ENCODE data around the gene FAM163B.

FAM163B gene

DNA sequence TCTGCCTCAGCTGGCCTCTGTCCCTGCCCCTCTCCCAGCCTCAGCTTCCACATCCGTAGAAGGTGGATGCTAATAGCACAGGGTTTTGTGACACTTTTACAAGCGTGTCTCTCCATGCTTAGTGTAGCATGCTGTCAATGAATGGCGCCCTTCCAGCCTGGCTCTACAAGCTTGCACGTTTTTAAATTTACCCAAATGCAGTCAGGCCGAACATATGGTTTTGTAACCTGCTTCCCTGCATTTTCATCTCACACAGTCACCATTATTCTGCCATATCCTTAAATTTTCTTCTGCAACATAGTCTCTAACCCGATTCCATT, 28.8 kb downstream of the FAM163B start:
- DNase-seq, result no peak

- DNase-seq, result no peak
These were observed 29.4 kb downstream of the FAM163B start for GRCh38 chr9:133579601-133580418.

DNA sequence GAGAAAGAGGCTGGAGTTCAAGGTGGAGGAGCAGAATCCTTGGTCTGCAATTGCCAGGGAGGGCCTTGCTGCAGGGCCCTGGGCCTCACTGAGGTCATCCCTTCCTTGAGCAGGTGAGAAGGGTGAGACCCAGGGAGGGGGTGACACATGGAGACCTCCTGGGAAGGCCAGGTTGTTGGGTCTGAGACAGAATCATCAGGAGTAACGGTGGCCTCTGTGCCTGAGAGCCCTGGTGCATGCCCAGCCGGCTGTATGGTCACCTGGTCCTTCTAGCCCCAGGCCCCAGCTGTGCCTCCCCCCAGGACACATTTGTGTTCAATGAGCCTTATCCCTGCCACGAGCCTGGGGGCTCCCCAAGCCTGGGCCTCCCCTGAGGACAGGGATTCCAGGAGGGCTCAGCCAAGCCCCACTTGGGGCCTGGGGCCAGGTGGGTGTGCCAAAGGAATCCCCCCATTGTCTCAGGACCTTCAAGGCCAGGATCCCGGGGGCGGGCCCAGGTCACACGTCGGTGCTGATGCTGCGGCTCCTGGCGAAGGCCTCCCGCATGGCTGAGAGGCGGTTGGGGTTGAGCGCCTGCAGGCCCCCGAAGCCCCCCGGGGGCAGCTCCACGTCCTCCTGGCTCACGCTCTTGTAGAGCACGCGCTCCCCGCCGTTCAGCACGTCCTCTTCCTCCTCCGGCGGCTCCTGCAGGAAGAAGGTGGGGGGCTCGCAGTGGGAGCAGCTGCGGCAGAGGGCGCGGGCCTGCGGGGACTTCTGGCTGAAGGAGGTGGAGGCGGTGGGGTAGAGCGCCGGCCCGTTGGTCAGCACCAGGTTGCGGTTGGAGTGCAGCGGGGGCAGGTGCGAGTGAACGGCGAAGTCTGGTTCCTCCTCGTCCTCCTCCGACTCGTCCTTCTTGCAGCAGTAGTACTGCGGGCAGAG, 30.4 kb downstream of the FAM163B start:
- no peak for DNase-seq

DNA sequence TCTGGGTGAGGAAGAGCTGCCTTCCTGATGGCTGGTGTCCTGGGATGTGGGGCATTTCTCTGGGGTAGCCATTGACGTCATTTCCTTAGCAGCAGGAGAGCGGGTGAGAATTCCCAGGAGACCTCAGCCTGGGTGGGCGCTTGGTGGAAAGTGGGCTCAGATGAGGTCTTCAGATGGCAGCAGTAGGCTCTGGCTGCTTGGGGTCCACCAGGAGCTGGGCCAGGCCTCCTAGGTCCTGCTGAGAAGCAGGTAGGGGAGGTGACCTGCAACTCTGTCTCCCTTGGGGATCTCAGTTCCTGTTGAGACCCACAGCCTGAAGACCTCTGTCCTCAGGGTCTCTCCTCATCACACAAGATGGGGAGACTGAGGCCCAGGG, 31.5 kb downstream of the FAM163B start:
- no peak for DNase-seq

DNA sequence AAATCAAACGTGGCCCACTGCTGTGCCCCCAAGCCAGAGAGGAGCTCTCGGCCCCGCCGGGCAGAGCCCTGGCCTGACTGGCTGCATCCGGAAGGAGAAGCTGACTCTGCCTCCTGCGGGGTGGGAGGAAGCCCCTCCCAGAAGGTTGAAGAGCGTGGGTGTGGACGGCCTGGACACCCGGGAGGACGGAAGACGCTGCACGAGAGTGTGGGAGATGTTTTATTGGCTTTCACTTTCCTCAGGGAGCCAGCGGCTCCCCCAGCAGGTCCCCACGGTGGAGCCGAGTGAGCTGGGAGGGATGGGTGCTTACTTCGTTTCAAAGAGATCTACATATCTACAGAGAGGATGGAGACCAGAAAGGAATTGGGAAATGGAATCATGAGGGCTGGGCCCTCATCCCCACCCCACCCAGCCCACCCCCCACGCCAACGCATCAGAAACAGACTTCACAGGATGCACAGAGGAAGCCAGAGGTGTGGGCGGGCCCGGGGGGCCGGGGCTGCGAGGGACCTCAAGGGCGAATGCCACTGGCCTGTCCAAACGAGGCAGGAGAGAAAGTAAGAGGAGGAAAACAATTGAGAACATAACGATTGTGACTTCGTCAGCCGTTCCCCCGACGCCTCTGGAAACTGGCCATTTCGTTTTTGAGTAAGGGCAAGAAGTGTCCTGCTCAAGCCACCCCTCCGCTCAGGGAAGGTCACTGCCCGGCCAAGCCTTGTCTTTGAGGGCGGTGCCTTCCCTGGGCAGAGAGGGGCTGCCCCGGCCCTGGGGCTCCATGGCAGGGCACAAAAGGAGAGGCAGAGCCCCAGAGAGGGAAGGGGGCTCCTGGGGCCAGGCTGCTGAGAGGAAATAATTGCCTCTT, 32.1 kb downstream of the FAM163B start:
- no peak for DNase-seq

DNA sequence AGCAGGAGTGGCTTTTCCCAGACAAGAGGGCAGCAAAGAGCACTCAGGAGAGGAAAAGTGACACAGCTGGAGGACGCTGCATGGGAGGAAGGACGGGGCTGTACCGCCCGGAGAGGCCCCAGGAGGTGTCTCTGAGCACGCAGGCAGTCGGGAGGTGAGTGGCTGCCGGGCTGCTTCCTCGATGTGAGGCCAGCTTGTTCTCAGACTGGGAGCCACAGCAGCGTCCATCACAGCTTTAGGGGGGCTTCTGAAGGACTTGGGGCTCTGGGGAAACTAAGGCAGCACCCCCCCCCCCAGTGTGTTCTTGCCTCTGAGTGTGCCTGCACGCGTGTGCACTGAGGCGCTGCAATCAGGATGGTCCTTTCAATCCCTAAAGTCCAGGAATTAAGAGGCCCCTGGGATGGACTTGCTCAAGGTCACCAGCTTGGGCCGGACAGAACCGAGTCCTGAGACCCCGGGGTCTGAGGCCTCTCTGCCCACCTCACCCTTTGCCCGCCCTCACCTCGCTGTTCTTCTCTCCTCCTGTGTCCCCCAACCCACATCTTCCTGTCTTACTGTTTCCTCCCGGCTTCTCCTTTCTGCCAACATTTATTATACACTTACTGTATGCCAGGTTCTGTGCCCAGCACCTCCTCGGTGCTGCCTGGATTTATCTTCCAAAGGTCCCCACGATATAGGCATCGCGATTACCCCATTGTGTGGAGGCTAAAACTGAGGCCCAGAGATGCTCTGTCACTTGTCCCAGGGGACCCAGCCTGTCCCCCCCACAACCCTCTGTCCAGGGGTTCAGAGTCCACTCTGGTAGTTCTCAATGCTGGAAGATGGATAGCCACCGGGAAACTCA, 32.9 kb downstream of the FAM163B start:
- DNase-seq, result no peak

DNA sequence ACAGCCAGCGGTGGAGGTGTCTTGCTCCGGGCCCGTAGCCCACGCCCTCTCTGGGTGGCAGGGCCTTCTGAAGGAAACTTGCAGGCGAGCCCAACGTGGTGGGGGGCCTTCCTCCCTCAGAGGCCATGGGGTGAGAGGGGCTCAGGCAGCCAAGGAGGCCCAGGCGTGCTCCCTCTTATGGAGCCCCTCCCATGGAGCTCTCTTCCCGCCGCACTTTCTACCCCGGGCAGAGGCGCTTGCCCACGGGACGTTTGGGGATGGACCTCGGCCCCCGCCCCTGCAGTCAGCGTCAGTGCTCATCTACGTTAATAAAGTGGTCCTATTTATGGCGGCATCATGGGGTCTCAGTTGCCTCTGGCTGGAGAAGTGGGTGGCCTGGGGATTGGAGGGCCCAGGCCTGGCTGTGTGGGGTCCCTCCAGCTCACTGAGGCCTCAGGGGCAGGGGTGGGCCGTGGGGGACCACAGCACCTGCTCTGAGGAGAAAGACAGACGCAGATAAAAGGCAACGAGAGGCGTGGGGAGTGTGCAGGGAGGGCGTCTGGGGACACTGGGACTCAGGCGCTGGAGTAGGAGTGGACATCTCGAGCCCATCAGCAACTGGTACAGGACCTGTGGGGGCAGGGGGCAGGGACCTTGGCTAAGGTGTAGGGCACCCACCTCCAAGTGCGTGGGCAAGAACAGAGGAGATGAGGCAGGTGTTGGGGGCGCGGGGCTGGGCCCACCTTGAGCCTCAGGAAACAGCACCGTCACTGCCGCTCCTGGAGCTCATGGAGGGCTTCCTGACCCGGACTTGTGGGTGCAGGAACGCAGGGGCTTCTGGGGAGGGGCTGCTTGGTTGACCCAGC, 33.8 kb downstream of the FAM163B start:
- DNase-seq, result no peak

GRCh38 chr9:133574771-133575170, 34.4 kb downstream of the FAM163B start:
- no peak for DNase-seq

DNA sequence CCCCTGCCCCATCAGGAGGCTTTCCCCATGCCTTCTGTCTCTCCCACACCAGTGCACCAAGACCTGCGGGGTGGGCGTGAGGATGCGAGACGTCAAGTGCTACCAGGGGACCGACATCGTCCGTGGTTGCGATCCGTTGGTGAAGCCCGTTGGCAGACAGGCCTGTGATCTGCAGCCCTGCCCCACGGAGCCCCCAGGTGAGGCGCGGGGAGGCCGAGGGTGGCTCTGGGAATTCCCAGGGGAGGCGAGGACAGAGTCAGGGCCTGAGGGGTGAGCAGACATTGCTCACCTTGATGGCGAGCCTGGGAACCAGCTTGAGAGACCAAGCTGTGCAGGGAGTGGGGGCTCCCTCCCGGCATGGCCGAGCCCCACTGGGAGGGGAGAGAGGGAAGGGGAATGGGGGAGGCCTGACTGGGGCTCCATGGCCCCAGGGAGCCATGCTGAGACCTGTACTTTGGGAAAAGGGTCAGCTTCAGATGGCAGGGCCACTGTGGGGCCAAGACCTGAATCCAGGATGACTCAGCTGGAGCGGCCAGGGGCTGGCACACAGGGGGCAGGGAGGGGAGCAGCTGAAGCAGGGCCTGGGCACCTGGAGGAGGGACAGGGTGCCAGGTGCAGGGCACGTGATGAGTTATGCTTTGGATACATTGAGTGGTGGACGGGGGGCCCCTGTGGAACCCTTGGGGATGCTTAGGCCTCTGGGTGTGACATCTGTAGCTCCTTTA, 35.2 kb downstream of the FAM163B start:
- no peak for DNase-seq

DNA sequence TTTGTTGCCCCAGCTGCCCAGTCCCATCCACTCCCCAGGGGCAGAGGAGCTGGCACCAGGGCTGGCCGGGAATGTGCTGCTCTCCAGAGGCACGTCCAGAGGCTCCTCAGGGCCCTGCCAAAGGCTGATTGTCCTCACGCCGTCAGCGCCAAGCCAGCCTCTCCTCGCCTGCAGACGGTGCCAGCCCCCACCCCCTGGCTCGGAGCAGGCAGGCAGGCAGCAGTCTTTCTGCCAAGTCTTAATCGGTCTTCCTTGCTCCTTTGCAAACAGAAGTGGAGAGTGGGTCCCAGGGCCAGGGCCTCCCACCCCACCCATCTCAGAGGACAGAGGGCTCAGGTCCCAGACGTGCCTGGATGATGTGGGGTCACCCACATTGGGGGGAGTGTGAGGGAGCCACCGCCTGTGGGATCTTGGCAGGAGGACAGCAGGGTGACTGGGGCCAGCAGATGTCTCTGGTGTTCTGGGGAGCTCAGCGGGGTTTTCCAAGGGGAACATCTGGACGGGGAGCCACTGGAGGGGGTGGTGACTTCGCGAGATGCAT, 36.3 kb downstream of the FAM163B start:
- DNase-seq, result no peak

DNA sequence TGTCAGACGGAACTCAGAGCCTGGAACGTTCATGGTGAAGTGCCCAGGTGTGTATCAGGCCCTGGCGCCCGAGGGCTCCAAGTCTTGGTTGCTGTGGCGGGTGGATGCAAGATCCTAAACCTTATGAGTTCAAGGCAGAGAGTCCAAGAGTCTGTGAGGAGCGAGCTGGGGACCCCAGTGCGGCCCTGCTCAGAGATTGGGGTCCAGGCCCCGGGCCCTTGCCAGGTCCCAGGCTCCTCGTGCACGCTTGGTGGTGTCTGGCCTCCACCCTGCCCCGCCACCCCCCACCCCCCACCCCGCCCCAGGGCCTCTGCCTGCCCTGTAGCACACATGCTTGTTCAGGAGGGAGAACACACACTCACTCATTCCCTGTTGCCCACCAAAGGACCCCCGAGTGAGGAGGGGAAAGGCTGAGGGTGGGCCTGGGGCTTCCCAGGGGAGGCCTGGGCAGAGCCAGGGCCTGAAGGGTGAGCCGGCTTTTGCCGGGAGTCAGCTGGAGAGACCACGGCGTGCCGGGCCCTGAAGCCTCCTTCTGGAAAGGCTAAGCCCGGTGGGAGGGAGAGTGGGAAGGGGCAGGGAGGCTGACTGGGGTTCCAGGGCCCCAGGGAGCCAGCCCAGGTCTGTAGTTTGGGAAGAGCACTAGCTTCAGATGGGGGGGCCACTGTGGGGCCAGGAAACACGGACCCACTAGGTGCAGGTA, 37.1 kb downstream of the FAM163B start:
- DNase-seq, result no peak

- DNase-seq, result no peak
These were observed 37.7 kb downstream of the FAM163B start for GRCh38 chr9:133571391-133571890.

DNA sequence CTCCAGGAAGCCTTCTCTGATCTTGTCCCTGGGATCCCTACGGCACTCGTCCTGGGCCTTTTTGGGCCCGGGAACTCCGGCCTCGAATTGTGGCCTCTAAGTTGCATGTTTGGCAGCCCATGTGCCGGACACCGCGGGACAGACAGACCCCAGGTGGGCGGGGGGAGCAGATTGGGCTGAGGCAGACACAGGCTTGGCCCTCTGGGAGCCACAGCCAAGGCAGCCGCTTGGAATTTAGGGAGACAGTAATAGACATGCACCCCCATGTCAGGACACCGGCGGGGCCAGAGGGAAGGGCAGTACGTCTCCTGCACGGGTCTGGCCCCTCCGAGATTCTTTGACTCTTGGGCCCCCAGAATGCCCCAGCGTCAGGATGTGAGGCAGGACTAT, 38.5 kb downstream of the FAM163B start:
- DNase-seq, result no peak

DNA sequence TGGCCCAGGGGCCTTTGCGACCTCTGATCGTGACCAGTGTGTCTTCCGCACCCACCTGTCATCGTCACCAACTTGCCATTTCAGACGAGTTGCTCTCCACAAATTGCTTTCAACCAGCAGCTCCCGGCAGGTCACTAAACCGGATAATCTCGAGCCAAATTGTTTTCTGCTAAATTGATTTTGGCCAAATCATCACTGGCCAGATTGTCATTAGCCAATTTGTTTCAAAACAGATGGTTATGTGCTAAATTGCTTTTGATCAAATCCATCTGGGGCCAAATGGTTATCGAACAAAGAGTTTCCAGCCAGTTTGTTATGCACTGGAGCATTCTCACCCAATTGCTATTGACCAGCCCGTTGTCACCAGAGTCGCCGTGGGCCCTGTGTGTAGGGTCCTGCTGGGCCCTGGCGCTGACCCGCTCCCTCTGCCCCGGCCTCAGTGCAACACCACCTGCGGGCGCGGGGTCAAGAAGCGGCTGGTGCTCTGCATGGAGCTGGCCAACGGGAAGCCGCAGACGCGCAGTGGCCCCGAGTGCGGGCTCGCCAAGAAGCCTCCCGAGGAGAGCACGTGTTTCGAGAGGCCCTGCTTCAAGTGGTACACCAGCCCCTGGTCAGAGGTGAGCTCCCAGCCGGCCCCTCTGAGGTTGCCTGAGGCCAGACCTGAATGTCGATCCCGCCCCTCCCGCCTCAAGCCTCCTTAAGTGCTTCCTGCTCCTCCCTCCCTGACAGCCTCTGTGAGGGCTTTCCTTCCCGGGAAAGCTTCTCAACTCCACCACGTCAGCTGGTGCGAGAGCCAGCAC, 39.1 kb downstream of the FAM163B start:
- no peak for DNase-seq

DNA sequence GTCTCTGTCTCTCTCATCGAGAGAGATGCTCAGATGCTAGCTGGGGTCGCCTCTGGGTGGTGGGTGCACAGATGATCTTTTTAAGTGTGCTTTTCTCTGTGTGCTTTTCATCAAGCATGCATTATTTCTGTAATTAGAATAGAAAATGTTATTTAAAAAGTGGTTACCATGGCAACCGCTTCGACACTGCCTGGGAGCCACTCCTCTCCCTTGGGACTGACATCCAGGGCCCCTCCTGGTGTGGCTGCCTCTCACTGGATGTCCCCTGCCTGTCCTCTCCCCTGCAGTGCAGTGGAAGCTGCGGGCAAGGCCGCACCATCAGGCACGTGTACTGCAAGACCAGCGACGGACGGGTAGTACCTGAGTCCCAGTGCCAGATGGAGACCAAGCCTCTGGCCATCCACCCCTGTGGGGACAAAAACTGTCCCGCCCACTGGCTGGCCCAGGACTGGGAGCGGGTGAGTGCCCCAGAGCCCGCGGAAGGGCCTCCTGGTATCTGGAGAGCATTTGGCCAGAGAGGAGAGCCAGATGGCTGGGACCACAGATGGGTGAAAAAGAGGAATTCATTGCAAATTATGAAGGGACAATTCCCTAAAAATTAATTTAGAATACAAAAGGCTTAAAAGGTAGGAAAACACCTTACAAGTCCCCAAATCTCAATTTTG, 39.9 kb downstream of the FAM163B start:
- DNase-seq, result no peak

- DNase-seq, result no peak
These were observed 41.0 kb downstream of the FAM163B start for GRCh38 chr9:133568186-133568585.

DNA sequence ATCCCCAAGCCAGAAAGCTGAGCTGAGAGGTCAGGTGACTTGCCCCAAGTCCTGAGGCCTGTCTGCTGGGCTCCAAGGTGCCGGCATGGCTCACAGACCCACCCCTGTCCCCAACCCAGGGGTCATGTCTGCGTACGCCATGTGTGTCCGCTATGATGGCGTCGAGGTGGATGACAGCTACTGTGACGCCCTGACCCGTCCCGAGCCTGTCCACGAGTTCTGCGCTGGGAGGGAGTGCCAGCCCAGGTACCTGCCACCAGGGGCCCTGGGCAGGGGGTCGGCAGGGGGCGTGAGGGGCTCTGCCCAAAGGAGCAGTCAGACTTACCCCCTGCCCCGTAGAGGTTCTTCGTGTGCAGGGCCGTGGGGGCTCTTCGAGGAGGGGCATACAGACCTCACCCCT, 42.4 kb downstream of the FAM163B start:
- no peak for DNase-seq

DNA sequence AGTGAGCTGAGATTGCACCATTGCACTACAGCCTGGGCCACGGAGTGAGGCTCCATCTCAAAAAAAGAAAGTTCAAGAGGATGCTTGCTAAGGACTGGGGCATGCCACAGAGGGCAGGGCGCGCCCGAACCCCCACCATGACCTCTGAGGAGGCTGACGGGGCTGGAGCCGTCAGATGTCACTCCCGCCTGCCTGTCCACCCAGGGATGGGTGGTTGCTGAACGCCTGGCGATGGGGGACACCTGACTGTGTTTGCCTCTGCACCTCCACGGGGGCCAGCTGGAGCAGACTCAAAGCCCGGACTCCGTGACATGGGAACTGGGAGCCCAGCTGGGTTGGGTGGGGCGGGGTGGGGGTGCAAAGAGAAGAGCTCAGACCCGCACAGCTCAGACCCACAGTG, 42.8 kb downstream of the FAM163B start:
- no peak for DNase-seq

Data from CD4-positive, alpha-beta T cell treated with Interleukin-12 subunit alpha and Interleukin-12 subunit beta, for 1 hour (primary cell).